Measurements from ENCODE around the gene ZNF784. TPM values are rescaled to one million over a fixed set of nuclear protein-coding genes. Genes with fewer than 3 reads are reported as not detected.
A peak's percentile ranks its signal among the peaks of the same experiment; 100 is the strongest.

Gene ZNF784
- total RNA-seq, 1 experiment from 2014 or later, result 10.2 TPM

GRCh38 chr19:55648585-55649267 is 24.4 kb upstream of the ZNF784 start:
- intact Hi-C loops (cut with micrococcal nuclease; ENCODE audit: unreplicated experiment), result no loop called here
- DNase-seq, result no peak
- H3K27me3 ChIP-seq (replicated peaks; ENCODE audit: control insufficient read depth, insufficient read depth, low read length), result no peaks in the 10 kb centered on the region
- H3K9me3 ChIP-seq, result no peaks in the 10 kb centered on the region
- peak overlapping the region; percentile 82 for H3K4me3 Mint-ChIP-seq (ENCODE audit: unreplicated experiment)
- TF ChIP-seq CTCF (IDR thresholded peaks at IDR 0.05; ENCODE audit: insufficient read depth in 1 of 2, low read depth in 1 of 2, low read length in 1 of 2, severe bottlenecking in 1 of 2, unreplicated experiment in 1 of 2), result no peak
- no TSS peak for BruUV-seq (replicated peaks)
- ChIA-PET CTCF (no interaction called here), POLR2A (no interaction called here)
- peak overlapping the region; percentile 93 for H3K4me3 ChIP-seq (ENCODE audit: low read depth, low read length)
- no peaks in the 10 kb centered on the region for H3K9me3 Mint-ChIP-seq (ENCODE audit: unreplicated experiment)
- H3K36me3 Mint-ChIP-seq (ENCODE audit: insufficient read depth, unreplicated experiment), result peaks cover 75% of the 10 kb centered on the region
- no peaks in the 10 kb centered on the region for H3K36me3 ChIP-seq (ENCODE audit: control insufficient read depth, insufficient read depth, low read length)
- H3K4me1 Mint-ChIP-seq (ENCODE audit: low read depth, unreplicated experiment), result peaks cover 9% of the 10 kb centered on the region
- no peaks in the 10 kb centered on the region for H3K27me3 Mint-ChIP-seq (ENCODE audit: insufficient read depth, unreplicated experiment)
- H3K4me1 ChIP-seq, result peaks cover 3% of the 10 kb centered on the region; the same call in 1 of the 2 replicates
- peak overlapping the region; percentile 78 for H3K27ac Mint-ChIP-seq (ENCODE audit: unreplicated experiment)

GRCh38 chr19:55647732-55648584 is 23.6 kb upstream of the ZNF784 start, which contains the start of gene CCDC106:
TSS of gene CCDC106 (plus strand) at chr19:55648212. CDS start at chr19:55649047, 835 bp downstream.
- no peaks in the 10 kb centered on the region for H3K36me3 ChIP-seq (ENCODE audit: control insufficient read depth, insufficient read depth, low read length)
- peak; percentile 77 to 78 for DNase-seq
- H3K9me3 Mint-ChIP-seq (ENCODE audit: unreplicated experiment), result no peaks in the 10 kb centered on the region
- H3K4me1 Mint-ChIP-seq (ENCODE audit: low read depth, unreplicated experiment), result peaks cover 16% of the 10 kb centered on the region
- intact Hi-C loops (cut with micrococcal nuclease; ENCODE audit: unreplicated experiment), result no loop called here
- BruUV-seq (replicated peaks), result no TSS peak
- no peaks in the 10 kb centered on the region for H3K27me3 ChIP-seq (replicated peaks; ENCODE audit: control insufficient read depth, insufficient read depth, low read length)
- POLR2A ChIA-PET, result interaction anchor here (0.6 to 0.7 kb wide), 2 partner anchors 20 to 24 kb away, joined by 3 read pairs; partner anchors contain the start of gene ZNF784
- H3K27ac Mint-ChIP-seq (ENCODE audit: unreplicated experiment), result peak within 1 kb of the TSS; percentile 78
- H3K9me3 ChIP-seq, result no peaks in the 10 kb centered on the region
- H3K4me1 ChIP-seq, result peaks cover 3% of the 10 kb centered on the region; the same call in 1 of the 2 replicates
- TF ChIP-seq CTCF (IDR thresholded peaks at IDR 0.05; ENCODE audit: insufficient read depth in 1 of 2, low read depth in 1 of 2, low read length in 1 of 2, severe bottlenecking in 1 of 2, unreplicated experiment in 1 of 2), result no peak
- peak within 1 kb of the TSS; percentile 82 for H3K4me3 Mint-ChIP-seq (ENCODE audit: unreplicated experiment)
- peak within 1 kb of the TSS; percentile 93 for H3K4me3 ChIP-seq (ENCODE audit: low read depth, low read length)
- CTCF ChIA-PET, result interaction anchor here (0.6 to 0.9 kb wide), 2 partner anchors 15 to 1027 kb away, joined by 3 to 4 read pairs; no protein-coding TSS in a partner anchor
- peaks cover 75% of the 10 kb centered on the region for H3K36me3 Mint-ChIP-seq (ENCODE audit: insufficient read depth, unreplicated experiment)
- no peaks in the 10 kb centered on the region for H3K27me3 Mint-ChIP-seq (ENCODE audit: insufficient read depth, unreplicated experiment)

All from Caco-2 (cell line).